GM18907 (cell line): ENCODE measurements around the gene ZBTB7A.

Experiments
- ATAC-seq: cut with Tn5 transposase; IDR thresholded peaks from one replicate; pipeline ENCODE4 v1.9.1; 2021; ENCODE audit warnings: mild to moderate bottlenecking, moderate library complexity; ENCODE audit not compliant: unreplicated experiment

ZBTB7A gene

DNA sequence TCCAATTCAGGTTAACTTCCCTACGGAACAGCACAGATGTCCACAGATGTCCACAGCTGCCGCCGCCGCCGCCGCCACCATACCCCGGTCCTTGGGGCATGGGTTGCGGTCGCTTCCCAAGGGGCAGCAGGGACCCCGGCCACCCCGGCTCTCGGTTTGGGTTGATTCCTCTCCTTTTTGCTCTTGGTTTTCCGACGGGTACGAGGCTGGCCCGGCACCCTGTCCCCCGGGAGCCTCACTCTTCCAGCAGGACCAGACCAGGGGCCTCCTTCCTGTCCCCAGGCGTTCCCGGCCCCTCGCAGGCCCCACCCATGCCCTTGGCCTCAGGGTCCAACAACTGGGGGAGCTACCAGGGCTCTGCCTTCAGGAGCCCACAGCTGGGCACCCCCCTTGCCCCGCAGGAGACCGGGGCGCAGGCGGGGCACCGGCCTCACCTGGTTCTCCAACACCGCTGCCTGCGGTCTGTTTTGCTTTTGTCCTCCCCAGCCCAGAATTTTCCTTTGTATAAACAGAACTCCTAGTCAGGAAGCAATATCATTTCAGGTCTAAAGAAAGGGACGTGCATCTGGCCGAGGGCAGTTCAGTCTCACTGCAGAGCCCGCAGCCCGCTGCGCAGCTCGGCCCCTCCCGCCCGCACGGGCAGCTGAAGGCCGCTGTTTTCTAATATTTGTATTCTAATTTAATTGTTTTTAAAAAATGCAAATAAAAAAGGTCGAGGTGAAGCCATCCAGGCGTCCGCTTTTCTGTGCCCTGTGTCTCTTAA is 27.9 kb downstream of the ZBTB7A start:
- ATAC-seq, result no peak

DNA sequence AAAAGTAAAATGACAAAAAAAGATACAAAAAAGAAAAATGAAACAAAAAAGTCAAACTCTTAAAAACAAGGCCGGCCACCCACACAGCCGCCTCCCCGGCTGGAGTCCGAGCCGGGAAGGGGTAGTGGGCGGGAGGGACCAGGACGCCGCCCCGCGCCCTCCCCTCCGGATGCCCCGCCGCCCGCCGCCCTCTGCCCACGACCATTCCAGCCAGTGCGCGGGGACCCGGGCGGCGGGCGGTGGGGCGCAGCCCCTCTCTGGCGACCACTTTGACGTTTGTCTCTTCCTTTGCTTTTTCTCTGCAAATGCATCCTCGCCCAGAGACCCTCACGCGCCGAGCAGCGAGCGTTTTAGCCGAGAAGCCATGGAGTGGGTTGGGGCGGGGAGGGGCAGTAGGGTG is 28.6 kb downstream of the ZBTB7A start:
- no peak for ATAC-seq

DNA sequence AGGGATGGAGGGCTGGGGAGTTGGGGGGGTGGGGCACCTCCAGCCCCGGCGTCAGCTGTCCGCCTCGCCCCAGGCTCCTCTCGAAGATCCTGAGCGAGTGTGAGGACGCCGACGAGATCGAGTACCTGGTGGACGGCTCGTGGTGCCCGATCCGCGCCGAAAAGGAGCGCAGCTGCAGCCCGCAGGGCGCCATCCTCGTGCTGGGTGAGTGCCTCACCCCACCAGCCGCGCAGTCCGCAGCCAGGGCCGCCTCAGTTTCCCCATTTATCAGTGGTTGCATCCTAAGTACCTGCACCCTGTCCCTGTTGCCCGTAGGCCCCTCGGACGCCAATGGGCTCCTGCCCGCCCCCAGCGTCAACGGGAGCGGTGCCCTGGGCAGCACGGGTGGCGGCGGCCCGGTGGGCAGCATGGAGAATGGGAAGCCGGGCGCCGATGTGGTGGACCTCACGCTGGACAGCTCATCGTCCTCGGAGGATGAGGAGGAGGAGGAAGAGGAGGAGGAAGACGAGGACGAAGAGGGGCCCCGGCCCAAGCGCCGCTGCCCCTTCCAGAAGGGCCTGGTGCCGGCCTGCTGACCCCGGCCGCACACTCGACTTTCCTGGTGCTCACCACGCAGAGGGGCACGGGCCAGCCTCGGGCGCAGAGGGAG is 29.3 kb downstream of the ZBTB7A start:
- ATAC-seq, result no peak

DNA sequence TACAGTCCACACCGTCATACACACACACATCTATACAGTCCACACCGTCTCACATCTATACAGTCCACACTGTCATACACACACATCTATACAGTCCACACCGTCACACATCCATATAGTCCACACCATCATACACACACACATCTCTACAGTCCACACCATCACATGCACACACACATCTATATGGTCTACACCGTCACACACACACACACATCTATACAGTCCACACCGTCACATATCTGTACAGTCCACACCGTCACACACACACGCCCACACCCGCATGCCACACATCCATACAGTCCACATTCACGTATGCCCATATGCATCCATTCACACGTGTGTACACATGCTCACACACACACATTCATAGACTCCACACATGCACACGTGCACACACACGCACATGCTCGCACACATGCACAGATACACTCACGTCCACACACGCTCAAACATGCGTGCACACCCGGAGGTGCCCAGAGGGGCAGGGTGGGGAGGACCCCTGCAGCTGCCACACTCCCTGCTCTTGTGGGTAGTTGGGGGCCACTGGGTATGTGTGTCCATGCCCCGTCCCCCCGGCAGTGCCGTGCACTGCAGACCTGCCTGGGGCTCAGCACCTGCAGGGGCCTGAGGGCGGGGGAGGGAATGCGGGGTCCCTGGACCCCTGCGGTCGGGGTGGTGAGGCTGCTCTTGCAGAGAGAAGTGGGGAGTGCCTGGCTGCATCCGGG is 30.0 kb downstream of the ZBTB7A start:
- ATAC-seq, result no peak

DNA sequence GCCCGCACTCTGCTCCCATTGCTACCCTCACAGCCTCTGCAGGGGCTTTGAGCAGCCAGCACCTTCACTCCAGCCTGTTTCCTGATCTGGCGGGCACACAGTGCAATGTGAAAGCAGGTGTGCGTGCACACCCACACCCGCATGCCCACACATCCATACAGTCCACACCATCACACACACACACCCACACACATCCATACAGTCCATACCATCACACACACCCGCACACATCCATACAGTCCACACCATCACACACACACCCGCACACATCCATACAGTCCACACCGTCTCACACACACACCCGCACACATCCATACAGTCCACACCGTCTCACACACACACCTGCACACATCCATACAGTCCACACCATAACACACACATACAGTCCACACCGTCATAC is 31.1 kb downstream of the ZBTB7A start:
- ATAC-seq, result no peak

DNA sequence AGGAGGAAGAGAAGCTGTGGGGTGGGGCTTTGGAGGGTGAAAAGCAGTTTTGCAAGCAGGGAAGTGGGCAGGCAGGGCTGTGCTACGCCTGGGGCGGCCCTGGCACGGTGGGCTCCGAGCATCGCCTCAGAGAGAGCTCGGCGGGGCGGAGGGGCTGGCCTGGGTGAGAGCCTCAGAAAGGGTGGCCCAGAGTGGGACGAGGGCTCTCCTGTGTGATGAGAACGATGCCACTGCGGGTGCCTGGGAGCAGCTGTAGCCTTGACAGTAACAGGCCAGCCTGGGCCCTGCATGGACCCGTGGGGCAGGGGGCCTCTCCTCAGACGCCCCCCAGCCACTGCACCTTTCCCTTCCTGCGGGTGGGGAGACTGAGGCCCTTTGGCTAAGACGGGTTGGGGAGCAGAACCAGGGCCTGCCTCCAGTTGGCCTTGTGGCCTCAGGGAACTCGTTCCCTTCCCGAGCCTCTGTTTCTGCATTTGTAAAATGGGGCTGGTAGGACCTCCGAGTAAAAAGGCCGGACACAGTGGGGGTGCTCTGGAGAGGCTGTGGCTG is 31.6 kb downstream of the ZBTB7A start:
- no peak for ATAC-seq

DNA sequence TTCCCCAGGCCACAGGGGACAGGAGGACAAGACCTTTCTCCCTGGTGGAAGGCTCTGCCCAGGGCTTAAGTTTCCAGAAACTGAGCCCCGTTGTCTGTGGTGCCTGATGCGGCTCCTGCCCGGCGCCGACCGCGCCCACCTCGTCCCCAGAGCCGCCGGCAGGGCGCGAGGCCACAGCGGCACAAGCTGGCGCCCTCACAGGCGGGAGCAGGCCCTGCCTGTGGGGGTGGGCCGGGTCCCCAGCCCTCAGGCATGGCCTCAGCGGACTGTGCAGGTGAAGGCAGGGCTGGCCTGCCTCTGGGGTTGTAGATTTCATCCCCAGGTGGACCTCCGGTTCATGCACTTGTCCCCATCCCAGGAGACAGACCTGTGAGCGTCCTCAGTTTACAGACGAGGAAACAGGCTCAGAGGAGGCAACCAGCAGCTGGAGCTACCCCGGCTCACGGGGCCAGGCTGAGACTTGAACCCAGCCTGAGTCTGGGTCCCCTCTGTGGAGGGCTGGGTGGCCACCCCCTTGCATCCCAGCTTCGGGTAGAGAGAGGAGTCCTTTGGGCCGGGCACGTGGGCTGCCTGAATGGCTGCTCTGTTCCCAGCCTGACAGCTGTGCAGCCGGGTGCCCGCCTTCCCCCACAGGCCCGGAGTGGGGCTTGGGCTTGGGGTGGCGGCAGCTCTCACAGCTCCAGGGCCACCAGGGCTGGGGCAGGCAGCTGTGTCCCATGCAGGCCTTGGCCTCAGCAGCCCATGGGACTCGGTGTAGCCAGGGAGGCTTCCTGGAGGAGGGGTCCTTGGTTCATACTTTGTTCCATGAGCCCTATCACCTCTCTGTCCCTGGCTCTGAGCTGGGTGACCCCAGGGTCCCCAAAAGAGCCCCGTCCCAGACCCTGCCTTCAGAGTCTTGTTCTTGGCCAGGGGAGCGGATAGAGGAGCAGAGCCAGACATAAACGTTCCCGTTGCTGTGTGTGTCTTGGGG is 32.4 kb downstream of the ZBTB7A start:
- no peak for ATAC-seq

DNA sequence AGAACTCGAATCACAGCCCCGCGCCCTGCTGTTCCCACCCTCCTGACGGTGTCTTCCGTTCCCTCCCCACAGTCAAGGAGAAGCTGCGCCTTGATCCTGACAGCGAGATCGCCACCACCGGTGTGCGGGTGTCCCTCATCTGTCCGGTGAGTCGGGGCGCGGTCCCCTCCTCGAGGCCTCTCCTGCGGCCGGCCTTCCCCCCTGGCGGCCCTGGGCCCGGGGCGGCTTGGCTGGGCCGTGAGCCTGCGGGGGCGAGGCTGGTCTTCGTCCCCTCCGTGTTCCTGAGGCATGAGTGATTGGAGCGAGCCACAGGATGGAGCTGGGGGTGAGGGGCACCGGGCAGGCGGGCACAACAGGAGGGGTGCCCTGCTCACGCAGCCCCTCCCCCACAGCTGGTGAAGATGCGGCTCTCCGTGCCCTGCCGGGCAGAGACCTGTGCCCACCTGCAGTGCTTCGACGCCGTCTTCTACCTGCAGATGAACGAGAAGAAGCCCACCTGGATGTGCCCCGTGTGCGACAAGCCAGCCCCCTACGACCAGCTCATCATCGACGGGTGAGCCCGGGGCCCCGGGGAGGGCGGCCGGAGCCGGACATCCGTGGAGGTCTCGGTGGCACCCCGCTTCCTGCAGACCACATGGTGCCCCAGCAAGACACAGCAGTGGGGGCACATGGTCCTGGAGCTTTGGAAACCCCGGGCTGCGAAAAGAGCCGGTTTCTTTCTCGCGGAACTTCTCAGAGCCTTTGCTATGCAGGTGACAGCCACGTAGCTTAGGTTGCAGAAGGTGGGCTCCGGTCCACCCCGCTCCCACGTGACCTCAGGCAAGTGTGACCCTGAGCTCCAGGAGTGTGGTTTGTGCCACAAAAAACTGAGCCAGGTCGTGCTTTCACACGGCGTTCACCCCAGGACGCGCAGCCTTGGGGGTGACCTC is 33.4 kb downstream of the ZBTB7A start:
- no peak for ATAC-seq

DNA sequence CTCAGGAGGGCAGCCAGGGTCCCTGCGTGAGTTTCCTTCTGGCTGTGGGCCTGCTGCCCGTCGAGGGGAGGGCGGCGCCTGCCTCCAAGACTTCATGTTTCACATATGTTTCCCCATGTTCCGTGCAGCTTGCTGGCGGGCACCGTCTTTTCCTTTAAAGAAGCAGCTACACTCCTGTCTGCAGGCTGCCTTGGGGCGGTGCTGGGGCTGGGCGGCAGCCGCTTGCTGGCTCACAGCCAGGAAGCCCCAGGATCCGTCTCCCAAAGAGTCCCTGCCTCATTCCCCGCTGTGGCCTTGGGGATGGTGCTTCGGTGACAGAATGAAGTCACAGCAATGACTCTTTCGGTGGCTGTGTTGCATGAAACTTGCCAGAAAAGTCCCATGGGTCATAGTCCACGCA is 34.3 kb downstream of the ZBTB7A start:
- ATAC-seq, result no peak

DNA sequence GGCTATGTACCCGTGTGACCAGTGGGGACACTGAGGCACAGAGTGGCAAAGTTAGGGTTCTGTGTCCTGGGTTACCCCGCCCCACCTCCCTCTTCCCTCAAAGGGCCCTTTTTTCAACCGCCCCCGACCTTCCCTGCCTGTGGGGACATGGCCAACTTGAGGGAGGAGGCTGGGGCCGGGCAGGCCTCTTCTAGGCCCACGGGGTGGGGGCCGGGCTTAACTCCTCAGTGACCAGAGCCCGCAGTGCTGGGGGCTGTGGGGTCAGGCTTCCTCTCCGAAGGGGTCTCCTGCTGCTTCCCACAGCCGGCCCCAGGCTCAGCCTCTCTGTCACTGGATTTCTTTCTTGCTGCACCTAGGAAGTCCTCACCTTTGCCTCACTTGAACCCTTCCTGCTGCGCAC is 35.3 kb downstream of the ZBTB7A start:
- no peak for ATAC-seq

DNA sequence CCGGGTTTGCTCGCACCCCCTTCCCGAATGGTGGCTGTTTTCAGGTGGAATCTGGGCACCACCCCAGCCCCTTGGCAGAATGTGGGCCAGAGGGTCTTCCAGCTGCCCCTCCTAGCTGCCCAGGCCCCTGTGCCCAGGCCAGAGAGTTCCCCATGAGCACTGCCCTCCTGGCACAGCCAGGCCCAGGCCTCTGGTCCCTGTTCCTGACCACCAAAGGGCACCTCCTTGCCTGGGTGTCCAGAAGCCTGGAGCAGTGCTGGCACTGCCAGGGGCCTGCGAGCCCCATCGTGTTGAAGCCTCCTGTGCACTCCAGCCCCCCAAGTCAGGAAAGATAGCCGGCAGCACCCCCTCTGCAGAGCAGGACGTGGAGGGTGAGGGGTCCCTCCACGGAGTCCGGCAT is 35.7 kb downstream of the ZBTB7A start:
- ATAC-seq, result no peak

DNA sequence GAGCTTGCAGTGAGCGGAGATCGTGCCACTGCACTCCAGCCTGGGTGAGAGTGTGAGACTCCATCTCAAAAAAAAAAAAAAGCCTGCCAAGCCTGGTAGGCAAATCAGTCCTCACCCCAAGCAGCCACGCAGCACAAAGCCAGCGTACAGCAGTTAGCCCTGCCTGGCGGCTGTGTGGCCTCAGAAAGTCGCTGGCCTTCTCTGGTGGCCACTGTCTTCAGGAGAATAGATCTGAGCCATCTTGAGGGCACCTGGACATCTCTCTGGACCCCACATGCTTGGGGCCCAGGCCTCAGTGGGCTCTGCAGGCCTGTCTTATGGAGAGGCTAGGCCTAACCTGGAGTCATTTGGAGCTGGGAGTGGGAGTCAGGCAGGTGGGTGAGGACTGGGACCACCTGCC is 36.1 kb downstream of the ZBTB7A start:
- no peak for ATAC-seq

DNA sequence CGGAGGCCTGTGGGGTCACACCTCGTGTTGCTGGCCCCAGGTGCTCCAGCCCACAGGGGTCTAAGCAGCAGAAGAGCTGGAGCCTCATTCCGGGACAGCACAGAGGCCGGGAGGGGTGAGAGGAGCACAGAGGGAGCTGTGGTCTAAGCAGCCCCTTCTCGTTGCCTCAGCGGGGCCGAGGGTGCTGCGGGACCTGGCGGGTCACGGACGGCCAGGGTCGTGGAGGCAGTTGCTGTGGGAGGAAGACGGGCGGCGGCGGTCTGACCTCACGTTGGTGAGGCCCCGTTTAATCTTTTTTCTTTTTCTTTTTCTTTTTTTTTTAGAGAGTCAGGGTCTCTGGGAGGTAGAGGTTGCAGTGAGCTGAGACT is 37.5 kb downstream of the ZBTB7A start:
- ATAC-seq, result no peak

DNA sequence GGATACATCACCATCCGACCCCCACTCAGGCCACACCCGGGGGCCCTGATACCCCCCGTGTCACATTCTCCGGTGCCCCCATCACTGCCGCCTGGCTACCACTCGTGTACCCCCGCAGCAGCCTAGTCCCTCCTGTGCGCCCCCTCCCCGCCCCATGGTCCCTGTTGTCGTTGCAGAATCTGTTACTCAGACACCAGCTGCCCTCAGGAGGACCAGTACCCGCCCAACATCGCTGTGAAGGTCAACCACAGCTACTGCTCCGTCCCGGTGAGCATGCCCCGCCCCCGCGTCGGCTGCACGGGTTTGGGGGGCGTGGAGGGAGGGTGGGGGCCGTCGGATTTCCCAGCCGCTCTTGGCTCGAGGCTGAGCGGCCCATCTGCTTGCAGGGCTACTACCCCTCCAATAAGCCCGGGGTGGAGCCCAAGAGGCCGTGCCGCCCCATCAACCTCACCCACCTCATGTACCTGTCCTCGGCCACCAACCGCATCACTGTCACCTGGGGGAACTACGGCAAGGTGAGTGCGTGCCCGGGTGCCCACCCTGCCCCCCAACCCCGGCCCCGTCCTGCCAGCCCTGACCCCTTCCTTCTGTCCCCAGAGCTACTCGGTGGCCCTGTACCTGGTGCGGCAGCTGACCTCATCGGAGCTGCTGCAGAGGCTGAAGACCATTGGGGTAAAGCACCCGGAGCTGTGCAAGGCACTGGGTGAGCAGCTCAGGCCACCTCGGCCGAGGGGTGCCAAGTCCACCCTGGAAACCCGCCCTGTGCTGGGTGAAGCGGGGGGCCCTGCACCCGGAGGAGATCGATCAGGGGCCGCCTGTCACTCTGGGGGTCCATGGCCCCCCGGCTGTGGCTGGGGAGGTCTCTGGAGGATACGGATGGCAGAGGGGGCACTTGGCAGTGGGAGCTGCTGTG is 38.1 kb downstream of the ZBTB7A start:
- ATAC-seq, result no peak

DNA sequence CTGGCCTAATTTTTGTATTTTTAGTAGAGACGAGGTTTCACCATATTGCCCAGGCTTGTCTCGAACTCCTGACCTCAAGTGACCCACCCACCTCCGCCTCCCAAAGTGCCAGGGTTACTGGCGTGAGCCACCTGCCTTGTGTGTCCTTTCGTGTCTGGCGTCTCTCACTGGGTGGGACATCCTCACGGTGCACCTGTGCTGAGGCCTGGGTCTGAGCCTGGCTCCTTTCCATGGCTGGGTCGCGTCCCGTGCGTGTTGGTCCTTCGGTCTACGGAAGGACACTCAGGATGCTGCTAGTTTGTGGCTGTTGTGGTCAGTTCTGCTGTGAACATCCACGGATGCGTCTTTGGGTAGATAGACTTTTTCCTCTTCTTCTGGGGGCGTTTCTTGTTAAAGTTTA is 39.6 kb downstream of the ZBTB7A start:
- no peak for ATAC-seq

DNA sequence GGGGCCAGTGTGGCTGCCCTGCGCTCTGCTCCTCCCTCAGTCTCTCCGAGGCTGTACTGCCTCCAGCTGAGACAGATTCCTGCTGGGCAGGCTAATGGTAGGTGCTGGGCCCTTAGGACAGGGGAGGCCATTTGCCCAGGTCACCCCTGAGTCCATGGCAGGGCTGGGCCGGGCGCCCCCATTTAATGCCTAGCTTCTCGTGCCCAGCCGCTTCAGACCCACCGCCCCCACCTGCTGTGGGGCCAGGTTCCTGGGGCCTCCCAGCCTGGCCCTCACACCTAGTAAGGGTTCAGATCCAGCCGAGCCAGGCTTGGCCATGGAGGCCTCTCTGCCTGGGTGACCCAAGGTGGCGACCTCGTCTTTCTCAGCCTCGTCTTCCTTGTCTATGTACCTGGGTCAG is 41.4 kb downstream of the ZBTB7A start:
- ATAC-seq, result no peak

DNA sequence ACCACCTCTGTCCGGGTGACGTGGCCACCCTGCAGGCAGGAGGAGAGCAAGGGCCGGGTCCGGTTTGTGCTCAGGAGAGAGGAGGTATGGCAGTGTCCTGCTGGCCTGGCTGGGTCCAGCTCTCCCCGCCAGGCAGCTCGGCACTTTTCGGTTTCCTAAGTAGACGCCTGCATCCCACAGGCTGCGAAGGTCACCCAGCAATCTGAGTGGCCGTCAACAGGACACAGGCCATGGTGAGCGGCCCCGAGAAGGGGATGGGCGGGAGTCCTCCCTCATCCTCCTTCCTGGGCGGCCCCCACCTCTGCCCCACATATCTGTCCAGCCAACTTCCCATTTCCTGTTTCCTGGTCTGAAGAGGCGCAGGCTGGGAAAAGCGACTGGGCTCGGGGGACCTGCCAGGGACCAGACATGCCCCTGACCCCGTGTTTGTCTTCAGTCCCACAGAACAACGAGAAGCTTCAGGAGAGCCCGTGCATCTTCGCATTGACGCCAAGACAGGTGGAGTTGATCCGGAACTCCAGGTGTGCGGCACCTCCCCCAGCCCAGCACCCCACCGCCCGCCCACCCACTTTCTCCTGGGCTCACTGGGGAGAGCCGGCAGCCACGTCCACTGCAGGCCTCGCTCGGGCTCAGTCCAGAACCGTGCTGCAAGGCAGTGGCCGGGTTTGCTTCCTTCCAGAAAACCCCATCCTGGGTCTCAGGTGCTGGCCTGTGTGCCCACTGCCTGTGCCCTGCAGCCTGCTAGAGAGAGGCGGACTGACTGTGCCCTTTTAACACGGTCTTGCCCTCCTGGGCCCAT is 42.9 kb downstream of the ZBTB7A start:
- ATAC-seq, result no peak

DNA sequence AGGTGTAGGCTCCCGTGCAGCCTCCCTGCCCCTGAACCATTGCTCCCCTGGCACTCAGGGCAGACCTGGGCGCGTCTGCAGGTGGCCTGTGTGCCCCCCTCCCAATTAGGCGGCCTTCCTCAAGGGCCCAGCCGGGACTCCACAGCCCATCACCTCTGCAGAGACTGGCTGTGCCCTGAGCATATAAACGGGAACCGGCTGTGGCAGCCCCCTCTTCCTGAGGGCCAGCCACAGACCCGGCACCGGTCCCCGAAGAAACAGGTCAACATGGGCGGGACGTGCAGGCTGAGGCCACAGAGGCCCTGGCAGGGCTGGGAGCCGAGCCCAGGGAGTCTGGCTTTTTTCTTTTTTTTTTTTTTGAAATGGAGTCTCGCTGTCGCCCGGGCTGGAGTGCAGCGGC is 47.1 kb downstream of the ZBTB7A start:
- no peak for ATAC-seq
